CD4-positive, alpha-beta T cell (primary cell): Measurements from ENCODE around the gene SUPT3H. TPM values are rescaled to one million over a fixed set of nuclear protein-coding genes. Genes with fewer than 3 reads are reported as not detected.

Source experiments
- ATAC-seq: fragments of 200-7000 bp; cut with Tn5 transposase; one replicate; pipeline ENCODE4 v1.10.0; 2022; ENCODE audit warnings: mild to moderate bottlenecking; ENCODE audit not compliant: poor library complexity
- CTCF ChIA-PET: fragments of 350-600 bp; sonication (Branson Sonifier 250); formaldehyde crosslinking; loops from one replicate; lab custom pipeline; 2021; ENCODE audit warnings: antibody characterized with exemption, inconsistent platforms; lab: Charles Lee
- POLR2A ChIA-PET: fragments of 350-600 bp; sonication (Branson Sonifier 250); formaldehyde crosslinking; loops from one replicate; lab custom pipeline; 2021; ENCODE audit warnings: antibody characterized with exemption, inconsistent platforms; lab: Charles Lee
- DNase-seq, 14 experiments: peaks; one replicate each; pipeline ENCODE4 v3.0.0-alpha.2; 2013 to 2020; ENCODE audit warnings: mixed read lengths in 2 of 14
- H3K27ac ChIP-seq, 2 donors: one replicate each; pipeline versions ENCODE4 v1.5.1 to v1.7.0; 2013; ENCODE audit warnings: low read length in 2 of 2, low read depth in 1 of 2, mild to moderate bottlenecking in 1 of 2
- H3K27me3 ChIP-seq, 2 experiments: 1 replicate in 1 of 2; 2 replicates in 1 of 2; pipeline versions ENCODE4 v1.6.1 to v1.7.0; 2013; ENCODE audit warnings: low read length in 2 of 2, control low read depth in 1 of 2, mild to moderate bottlenecking in 1 of 2, moderate library complexity in 1 of 2; ENCODE audit not compliant: insufficient read depth in 2 of 2, control insufficient read depth in 1 of 2
- H3K36me3 ChIP-seq: one replicate; pipeline ENCODE4 v1.6.1; 2013; ENCODE audit warnings: low read length, control low read depth; ENCODE audit not compliant: insufficient read depth
- H3K4me1 ChIP-seq: one replicate; pipeline ENCODE4 v1.6.1; 2013; ENCODE audit warnings: low read length, control low read depth; ENCODE audit not compliant: insufficient read depth
- H3K4me3 ChIP-seq: one replicate; pipeline ENCODE4 v1.5.1; 2013; ENCODE audit warnings: mild to moderate bottlenecking, low read length, moderate library complexity
- H3K9me3 ChIP-seq, 2 experiments: 1 replicate in 1 of 2; 2 replicates in 1 of 2; pipeline versions ENCODE4 v1.6.1 to v1.7.0; 2013; ENCODE audit warnings: low read length in 2 of 2, mild to moderate bottlenecking in 2 of 2, control low read depth in 1 of 2, moderate library complexity in 1 of 2; ENCODE audit not compliant: control insufficient read depth in 1 of 2, insufficient read depth in 1 of 2
- H3K27ac Mint-ChIP-seq: one replicate; pipeline ENCODE4 v1.8.0; 2020; ENCODE audit warnings: mixed read lengths
- H3K27me3 Mint-ChIP-seq: one replicate; pipeline ENCODE4 v1.8.0; 2021; ENCODE audit warnings: mixed read lengths
- H3K36me3 Mint-ChIP-seq: one replicate; pipeline ENCODE4 v1.8.0; 2021; ENCODE audit warnings: low read depth, mixed read lengths
- H3K4me1 Mint-ChIP-seq: one replicate; pipeline ENCODE4 v1.8.0; 2021; ENCODE audit warnings: low read depth, mixed read lengths
- H3K4me3 Mint-ChIP-seq: one replicate; pipeline ENCODE4 v1.8.0; 2020; ENCODE audit warnings: mild to moderate bottlenecking, mixed read lengths
- H3K9me3 Mint-ChIP-seq: one replicate; pipeline ENCODE4 v1.8.0; 2020; ENCODE audit warnings: mixed read lengths
- CTCF ChIP-seq: fragments of 200-600 bp; IDR thresholded peaks from one replicate; pipeline ENCODE4 v1.8.0; 2022; ENCODE audit warnings: antibody characterized with exemption, mild to moderate bottlenecking
- intact Hi-C, 2 experiments: fragments of 100-400 bp; cut with DNase I in 1 of 2; cut with micrococcal nuclease in 1 of 2; formaldehyde crosslinking; loops; one replicate each; pipeline versions ENCODE4 v1.15.1 to v1.9.0; 2023 to 2025; cut with DNase I, micrococcal nuclease
- total RNA-seq, 174 experiments: library from RNA in 2 of 174; stranded (reverse) in 2 of 174; gene quantifications; one replicate each; pipeline ENCODE4 v1.2.3 and lab custom pipeline; 2021 to 2026

SUPT3H gene
- total RNA-seq, 2 experiments from 2014 or later: 8.9 to 10.5 TPM

GRCh38 chr6:44918671-44919296 lies 458.9 kb downstream of the SUPT3H start:
- no peaks in the 10 kb centered on the region for H3K27me3 Mint-ChIP-seq
- H3K4me1 ChIP-seq: peaks cover 8% of the 10 kb centered on the region
- peaks cover 53% of the 10 kb centered on the region for H3K4me1 Mint-ChIP-seq
- intact Hi-C loops: no loop called here
- TF ChIP-seq CTCF: no peak
- no peak overlapping the region for H3K4me3 Mint-ChIP-seq
- no peaks in the 10 kb centered on the region for H3K9me3 ChIP-seq
- no peaks in the 10 kb centered on the region for H3K36me3 ChIP-seq
- no peaks in the 10 kb centered on the region for H3K27me3 ChIP-seq
- POLR2A ChIA-PET: no interaction called here
- ATAC-seq (no peak), DNase-seq (no peak)
- H3K9me3 Mint-ChIP-seq: no peaks in the 10 kb centered on the region
- H3K4me3 ChIP-seq: no peak overlapping the region
- peaks cover 34% of the 10 kb centered on the region for H3K36me3 Mint-ChIP-seq
- H3K27ac ChIP-seq: no peak overlapping the region
- CTCF ChIA-PET: no interaction called here
- H3K27ac Mint-ChIP-seq: no peak overlapping the region

GRCh38 chr6:44917430-44917829 lies 460.3 kb downstream of the SUPT3H start:
- Histone ChIP-seq H3K27me3 (no peaks in the 10 kb centered on the region), H3K9me3 (no peaks in the 10 kb centered on the region), H3K27ac (no peak overlapping the region), H3K4me3 (no peak overlapping the region), H3K36me3 (no peaks in the 10 kb centered on the region), H3K4me1 (peaks cover 8% of the 10 kb centered on the region)
- no peak for DNase-seq
- no peak for TF ChIP-seq CTCF
- no peaks in the 10 kb centered on the region for H3K27me3 Mint-ChIP-seq
- no peaks in the 10 kb centered on the region for H3K9me3 Mint-ChIP-seq
- ChIA-PET POLR2A (no interaction called here), CTCF (no interaction called here)
- no peak for ATAC-seq
- intact Hi-C loops: no loop called here
- no peak overlapping the region for H3K27ac Mint-ChIP-seq
- H3K36me3 Mint-ChIP-seq: peaks cover 45% of the 10 kb centered on the region
- no peak overlapping the region for H3K4me3 Mint-ChIP-seq
- H3K4me1 Mint-ChIP-seq: peaks cover 40% of the 10 kb centered on the region

- Mint-ChIP-seq H3K4me1 (peaks cover 21% of the 10 kb centered on the region), H3K4me3 (no peak overlapping the region), H3K27me3 (no peaks in the 10 kb centered on the region), H3K9me3 (no peaks in the 10 kb centered on the region), H3K27ac (no peak overlapping the region), H3K36me3 (peaks cover 48% of the 10 kb centered on the region)
- POLR2A ChIA-PET: no interaction called here
- Histone ChIP-seq H3K36me3 (no peaks in the 10 kb centered on the region), H3K27me3 (no peaks in the 10 kb centered on the region), H3K27ac (no peak overlapping the region), H3K4me1 (peaks cover 1% of the 10 kb centered on the region), H3K9me3 (no peaks in the 10 kb centered on the region), H3K4me3 (no peak overlapping the region)
- CTCF ChIA-PET: no interaction called here
- ATAC-seq (no peak), DNase-seq (no peak)
- no peak for TF ChIP-seq CTCF
- intact Hi-C loops: no loop called here
These were observed 462.6 kb downstream of the SUPT3H start for GRCh38 chr6:44915111-44915510.
